SKM-1 treated with dmso at 0.1 percent for 144 hours (cell line): ENCODE data around the gene CD209.

Experiments used
- DNase-seq: peaks from one replicate; lab custom pipeline; 2025; ENCODE audit not compliant: unreplicated experiment; lab: John Stamatoyannopoulos, UW

The CD209 gene

GRCh38 chr19:7709932-7710460, 37.3 kb downstream of the CD209 start:
- no peak for DNase-seq

- DNase-seq, result no peak
These were observed 40.3 kb downstream of the CD209 start for GRCh38 chr19:7706955-7707456.

GRCh38 chr19:7706188-7706954, 41.0 kb downstream of the CD209 start:
- no peak for DNase-seq

- DNase-seq, result peak; percentile 86
These were observed 41.7 kb downstream of the CD209 start for GRCh38 chr19:7705387-7706187.

GRCh38 chr19:7704280-7705060, 42.9 kb downstream of the CD209 start:
- no peak for DNase-seq

- no peak for DNase-seq
These were observed 44.0 kb downstream of the CD209 start for GRCh38 chr19:7703332-7703731.

- no peak for DNase-seq
These were observed 45.5 kb downstream of the CD209 start, which contains the start of gene FCER2 for GRCh38 chr19:7701654-7702457. Gene FCER2, minus strand, starts transcription at chr19:7702131. Its CDS starts 2,371 bp downstream, at chr19:7699760.

- no peak for DNase-seq
These were observed 46.2 kb downstream of the CD209 start for GRCh38 chr19:7701049-7701653.

- no peak for DNase-seq
These were observed 47.6 kb downstream of the CD209 start for GRCh38 chr19:7699417-7700401.

GRCh38 chr19:7699003-7699402, 48.3 kb downstream of the CD209 start:
- no peak for DNase-seq

- no peak for DNase-seq
These were observed 48.8 kb downstream of the CD209 start for GRCh38 chr19:7698583-7698982.

GRCh38 chr19:7697721-7698287, 49.5 kb downstream of the CD209 start:
- no peak for DNase-seq

GRCh38 chr19:7694499-7694898, 52.8 kb downstream of the CD209 start:
- no peak for DNase-seq

GRCh38 chr19:7692417-7693088, 54.8 kb downstream of the CD209 start:
- no peak for DNase-seq

GRCh38 chr19:7691497-7691896, 55.8 kb downstream of the CD209 start:
- DNase-seq, result no peak

- no peak for DNase-seq
These were observed 56.5 kb downstream of the CD209 start for GRCh38 chr19:7690779-7691258.
